H1 (cell line): ENCODE results near the gene PAGE5. TPM values are rescaled to one million over a fixed set of nuclear protein-coding genes. Genes with fewer than 3 reads are reported as not detected.

Experiments used
- GTF2F1 ChIP-seq: IDR thresholded peaks from 2 replicates; pipeline ENCODE4 v1.6.1; 2012; ENCODE audit warnings: low read depth, low read length, improper control_type of control experiment, borderline replicate concordance
- polyA plus RNA-seq, 7 experiments: library from polyadenylated mRNA; depleted of rRNA in 3 of 7; stranded (reverse) in 5 of 7; unstranded in 2 of 7; fragments of >200 nt in 5 of 7; fragments of 200-250 nt in 2 of 7; gene quantifications; 1 replicate in 5 of 7; 2 replicates in 1 of 7; 4 replicates in 1 of 7; pipeline versions ENCODE4 v1.2.1 to v1.2.3, GENCODE V29; 2011 to 2013; ENCODE audit warnings: missing spikeins in 2 of 7, mixed read lengths in 2 of 7
- total RNA-seq: library from RNA; stranded (reverse); fragmentation: NEBNext Ultra II Directional; extraction: Animal tissue kit (Norgen Biotek cat#: 25700); gene quantifications from 2 replicates; pipeline ENCODE4 v1.2.1, GENCODE V29; 2021
- TF ChIP-seq, protein P1 (sequence below): IDR thresholded peaks from 2 replicates; pipeline ENCODE4 v1.6.1; 2011; ENCODE audit warnings: low read length, improper control_type of control experiment

PAGE5 gene
- total and polyA plus RNA-seq, 2 of the 8 experiments (the other 6 are each of a cell fraction or from before 2014, with no cell fraction given): not detected

DNA sequence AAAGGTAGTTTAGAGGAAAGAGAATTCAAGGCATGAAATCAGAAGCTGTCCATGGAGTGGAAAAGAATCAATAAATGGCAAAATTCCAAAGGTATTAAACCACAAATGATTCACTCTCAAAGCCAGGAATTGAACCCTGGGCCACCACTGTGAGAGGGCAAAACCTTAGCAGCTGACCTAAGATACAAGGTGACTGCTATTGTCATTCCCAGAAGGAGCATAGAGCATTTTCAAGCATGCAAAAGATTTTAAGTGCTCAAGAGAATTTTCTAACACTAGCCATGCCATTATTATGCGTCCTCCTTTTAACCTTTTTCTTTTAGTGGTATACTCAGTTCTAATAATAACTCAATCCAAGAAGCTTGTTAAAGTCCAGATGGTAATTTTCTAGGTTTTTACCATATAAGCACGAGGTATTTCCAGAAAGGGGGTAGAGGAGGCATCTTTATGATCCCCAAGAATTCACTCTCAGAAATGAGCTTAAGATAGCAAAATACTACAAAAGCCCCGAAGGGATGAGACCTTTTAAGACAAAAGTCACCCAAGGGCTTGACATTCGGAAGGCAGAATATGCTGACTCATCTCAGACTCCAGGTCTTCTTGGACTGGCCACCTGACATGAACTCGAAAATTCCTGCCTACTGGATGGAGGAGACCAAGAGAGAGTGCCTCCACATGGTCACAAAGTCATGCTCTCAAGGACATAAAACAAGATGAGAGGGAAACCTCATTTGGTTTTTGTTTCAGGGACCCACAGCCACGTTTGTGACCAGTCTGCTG lies 13.8 kb upstream of the PAGE5 start (continued):
- TF ChIP-seq, protein P1, sequence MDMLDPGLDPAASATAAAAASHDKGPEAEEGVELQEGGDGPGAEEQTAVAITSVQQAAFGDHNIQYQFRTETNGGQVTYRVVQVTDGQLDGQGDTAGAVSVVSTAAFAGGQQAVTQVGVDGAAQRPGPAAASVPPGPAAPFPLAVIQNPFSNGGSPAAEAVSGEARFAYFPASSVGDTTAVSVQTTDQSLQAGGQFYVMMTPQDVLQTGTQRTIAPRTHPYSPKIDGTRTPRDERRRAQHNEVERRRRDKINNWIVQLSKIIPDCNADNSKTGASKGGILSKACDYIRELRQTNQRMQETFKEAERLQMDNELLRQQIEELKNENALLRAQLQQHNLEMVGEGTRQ: no peak
- no peak for TF ChIP-seq GTF2F1
- TF ChIP-seq, all 59 proteins: peak for 0
